Activated CD8-positive, alpha-beta memory T cell treated with anti-CD3 and anti-CD28 coated beads for 1 hour (primary cell): ENCODE data around the gene FIBP.

Source experiments
- DNase-seq, 2 donors: peaks; one replicate each; pipeline ENCODE4 v3.0.0-alpha.2; 2020; ENCODE audit warnings: low read depth in 1 of 2; ENCODE audit errors: extremely low read depth in 1 of 2

The FIBP gene

DNA sequence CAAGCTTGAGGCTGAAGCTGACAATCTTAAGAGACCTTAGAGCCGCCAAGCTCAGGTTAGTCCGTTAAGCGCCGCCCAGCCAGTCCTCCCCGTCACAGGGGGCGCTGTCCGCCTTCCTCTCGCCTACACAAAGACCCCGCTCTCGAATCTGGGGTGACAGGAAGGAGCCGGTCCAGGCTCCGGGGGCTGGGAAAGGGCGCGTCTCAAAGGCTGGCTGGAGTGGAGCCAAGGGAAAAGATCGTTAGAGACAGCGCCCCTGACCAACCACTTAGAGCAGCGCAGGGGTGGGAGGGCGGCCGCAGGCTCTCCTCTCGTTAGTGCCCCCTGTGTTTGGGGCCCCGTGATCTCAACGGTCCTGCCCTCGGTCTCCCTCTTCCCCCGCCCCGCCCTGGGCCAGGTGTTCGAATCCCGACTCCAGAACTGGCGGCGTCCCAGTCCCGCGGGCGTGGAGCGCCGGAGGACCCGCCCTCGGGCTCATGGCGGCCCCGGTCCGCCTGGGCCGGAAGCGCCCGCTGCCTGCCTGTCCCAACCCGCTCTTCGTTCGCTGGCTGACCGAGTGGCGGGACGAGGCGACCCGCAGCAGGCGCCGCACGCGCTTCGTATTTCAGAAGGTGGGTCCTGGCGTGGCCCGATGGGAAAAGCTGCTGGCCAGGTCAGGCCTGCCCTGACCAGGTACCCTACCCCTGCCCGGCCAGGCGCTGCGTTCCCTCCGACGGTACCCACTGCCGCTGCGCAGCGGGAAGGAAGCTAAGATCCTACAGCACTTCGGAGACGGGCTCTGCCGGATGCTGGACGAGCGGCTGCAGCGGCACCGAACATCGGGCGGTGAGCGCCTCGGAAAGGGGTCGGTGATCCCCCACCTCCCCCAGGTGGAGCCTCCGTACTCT, 27.8 kb downstream of the FIBP start, which contains the start of gene MUS81:
Gene MUS81, plus strand, starts transcription at position 156 of the 887 bp plus-strand sequence. Its CDS starts 321 bp downstream, at position 477.
- peak; percentile 91 to 97 for DNase-seq

DNA sequence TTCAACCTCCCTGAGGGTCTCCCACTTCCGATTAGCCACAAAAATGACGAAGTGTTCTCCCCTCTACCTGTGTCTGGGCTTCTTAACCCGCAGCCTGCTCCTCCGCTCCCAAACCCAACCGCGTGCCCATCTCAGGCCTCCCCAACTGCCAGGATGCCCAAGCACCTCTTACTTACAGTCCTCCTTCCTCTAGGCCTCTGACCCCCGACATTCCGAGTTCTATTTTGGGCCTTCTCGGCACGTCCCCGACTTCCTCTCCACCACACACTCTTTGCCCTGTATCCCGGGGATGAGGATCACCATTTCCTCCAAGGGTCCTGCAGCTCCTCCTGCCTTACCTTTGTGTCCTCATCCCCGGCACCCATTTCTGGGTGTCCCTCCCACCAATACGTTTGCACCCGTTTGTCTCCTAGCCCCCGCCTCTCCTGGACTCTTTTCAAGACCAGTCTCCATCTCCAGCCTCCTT, 28.4 kb downstream of the FIBP start:
- no peak for DNase-seq

DNA sequence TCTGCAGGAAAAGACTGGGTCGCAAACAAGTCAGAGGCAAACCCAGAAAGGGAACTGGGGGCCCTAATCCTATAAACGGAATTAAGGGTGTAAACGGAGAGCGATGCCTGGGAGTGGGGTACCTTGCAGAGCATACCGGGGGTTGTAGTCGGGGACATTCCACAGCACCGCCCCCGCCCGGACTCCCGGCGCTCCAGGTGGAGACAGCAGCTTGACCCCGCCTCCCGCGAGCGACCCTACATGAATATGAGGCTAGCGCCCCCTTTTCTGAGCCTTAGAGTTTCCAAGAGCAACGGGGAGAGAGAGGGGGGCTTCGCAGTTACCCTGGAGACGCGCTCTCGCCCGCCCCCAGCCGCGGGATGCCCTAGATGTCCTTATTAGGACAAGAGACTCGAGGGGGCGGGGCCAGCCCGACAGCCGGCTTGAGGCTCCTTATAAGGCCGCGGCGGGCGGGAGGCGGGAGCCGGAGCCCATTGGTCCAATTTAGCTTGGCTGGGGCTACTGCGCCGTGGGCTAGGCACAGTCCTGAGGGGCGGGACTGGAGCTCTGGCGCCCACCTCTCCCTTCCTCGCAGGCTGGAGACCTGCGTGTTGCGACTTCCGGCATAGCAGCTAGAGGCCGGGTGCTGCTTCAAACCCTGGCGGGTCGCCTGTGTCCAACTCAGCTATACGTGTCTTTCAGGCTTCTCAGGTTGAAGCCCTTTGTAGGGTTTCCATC, 29.0 kb downstream of the FIBP start:
- DNase-seq, result peak; percentile 94 to 98

DNA sequence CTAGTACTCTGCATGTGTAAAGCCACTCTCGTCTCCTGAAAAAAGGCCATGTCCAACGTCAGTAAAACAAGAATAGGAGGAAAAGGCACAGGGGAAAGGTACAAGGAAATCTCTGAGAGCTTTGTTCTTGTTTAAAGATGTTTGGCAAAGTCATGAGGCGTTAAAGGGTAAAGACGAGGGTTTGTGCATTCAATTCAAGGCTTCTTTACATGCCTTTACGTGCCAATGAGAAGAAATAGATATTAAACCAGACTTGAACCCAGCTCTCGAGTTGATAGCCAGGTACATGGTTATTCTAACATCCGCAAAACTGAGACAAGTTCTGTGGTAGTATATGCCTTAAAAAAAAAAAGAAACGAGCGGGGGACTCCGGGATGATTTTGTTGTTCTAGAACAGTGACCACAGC, 29.6 kb downstream of the FIBP start:
- no peak for DNase-seq

DNA sequence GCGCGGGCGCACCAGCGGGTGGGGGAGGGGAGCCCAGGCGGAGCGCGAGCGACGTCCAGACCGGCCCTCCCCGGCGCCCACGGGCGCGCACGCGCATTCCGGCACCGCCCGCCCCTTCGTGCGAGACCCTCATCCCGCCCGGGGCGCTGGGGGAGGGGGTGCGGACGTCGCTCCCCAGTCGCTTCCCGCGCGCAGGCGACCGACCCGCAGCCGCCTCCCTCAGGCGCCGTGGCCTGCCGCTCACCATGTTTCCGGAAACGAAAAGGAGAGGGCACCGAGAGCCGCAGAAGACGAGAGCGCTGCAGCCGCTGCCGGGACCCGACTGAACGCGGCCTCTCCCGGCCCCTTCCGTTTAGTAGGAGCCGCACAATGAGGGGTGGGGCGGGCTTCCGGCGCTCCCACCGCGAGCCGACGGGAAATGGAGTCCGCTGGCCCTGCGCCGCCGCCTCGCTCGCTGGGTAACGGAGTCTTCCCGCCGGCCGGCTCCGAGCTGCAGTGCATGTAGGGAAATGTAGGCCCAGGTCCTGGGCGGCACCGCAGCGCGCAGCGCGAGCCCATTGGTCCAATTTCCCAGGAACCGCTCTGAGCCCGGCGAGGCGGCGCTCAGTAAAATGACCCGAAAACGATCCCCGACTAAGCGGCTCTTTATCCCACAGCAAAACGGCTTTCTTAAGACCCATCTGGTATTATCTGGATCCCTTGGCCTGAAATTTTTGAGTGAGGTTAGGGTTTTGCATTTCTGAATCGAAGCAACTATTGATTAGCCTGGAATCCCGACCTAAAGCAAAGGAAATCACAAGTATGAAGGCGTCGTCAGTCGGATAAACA, 30.2 kb downstream of the FIBP start, which contains the start of gene CFL1:
Gene CFL1, minus strand, starts transcription at position 328 of the 828 bp plus-strand sequence. Its CDS starts 81 bp downstream, at position 247.
- peak; percentile 88 to 95 for DNase-seq

DNA sequence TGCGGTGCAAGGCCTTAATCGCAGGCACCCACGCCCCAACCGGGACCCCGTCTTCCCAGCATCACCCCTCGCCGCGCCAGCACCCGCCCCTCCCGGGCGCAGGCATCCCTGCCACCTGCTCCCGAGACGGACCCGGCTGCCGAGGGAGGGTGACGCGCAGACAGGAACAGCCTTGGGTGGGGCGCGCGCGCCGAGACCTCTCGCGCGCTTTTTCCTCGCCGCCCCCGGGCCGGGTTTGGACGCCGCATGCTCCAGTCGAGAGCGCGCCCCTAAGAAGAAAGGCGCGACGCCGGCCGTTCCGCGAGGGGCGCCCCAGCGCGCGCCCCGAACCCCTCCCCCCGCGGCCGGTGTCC, 30.8 kb downstream of the FIBP start:
- DNase-seq, result peak in 1 of 2 donors; percentile 58

DNA sequence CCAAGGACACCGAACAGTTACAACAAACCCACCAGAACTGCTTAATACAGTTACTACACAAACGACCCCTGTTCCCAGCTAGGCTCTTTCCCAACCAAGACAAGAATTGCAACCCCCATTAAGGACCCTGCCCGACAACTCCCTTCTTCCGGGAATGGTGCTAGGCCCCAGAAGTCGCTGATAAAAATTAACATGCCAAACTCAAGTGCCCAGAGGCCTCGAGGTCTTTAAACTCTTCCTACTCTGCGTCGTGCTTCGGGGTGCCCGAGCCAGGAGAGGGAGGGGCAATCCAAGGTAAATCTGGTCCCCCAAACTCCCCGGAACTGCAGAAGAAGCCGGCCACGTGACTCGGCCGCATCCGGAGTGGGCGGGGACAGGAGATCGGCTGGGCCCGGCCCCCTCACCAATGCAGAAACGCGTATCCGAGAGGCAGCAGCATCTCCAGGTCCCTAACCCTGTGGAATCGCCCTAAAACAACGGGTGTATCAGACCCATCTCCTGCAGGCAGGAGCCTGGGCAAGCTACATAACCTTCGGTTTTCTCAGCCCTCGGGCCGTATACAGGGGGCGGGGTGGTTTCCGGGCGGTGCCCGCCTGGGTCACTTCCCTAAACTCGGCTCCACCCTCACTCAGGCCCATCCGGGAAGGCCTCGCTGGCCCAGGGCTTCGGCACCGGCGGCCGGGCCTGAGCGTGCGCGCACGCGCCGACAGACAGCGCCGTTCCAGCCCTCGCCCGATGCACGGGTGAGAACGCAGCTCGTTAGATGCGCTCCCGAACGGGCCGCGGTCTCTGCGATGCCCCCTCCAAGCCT, 31.4 kb downstream of the FIBP start:
- peak; percentile 49 to 77 for DNase-seq

DNA sequence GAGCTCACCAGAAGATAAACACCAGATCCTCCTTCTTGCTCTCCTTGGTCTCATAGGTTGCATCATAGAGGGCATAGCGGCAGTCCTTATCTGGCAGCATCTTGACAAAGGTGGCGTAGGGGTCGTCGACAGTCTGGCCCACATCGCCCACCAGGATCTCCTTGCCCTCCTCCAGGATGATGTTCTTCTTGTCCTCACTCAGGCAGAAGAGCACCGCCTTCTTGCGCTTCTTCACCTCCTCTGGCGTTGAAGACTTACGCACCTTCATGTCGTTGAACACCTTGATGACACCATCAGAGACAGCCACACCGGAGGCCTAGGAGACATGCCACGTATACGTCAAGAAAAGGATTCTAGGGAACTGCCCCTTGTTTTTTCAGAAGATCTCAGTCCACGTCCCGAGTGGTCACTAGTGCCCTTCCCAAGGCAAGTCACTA, 32.3 kb downstream of the FIBP start:
- no peak for DNase-seq

DNA sequence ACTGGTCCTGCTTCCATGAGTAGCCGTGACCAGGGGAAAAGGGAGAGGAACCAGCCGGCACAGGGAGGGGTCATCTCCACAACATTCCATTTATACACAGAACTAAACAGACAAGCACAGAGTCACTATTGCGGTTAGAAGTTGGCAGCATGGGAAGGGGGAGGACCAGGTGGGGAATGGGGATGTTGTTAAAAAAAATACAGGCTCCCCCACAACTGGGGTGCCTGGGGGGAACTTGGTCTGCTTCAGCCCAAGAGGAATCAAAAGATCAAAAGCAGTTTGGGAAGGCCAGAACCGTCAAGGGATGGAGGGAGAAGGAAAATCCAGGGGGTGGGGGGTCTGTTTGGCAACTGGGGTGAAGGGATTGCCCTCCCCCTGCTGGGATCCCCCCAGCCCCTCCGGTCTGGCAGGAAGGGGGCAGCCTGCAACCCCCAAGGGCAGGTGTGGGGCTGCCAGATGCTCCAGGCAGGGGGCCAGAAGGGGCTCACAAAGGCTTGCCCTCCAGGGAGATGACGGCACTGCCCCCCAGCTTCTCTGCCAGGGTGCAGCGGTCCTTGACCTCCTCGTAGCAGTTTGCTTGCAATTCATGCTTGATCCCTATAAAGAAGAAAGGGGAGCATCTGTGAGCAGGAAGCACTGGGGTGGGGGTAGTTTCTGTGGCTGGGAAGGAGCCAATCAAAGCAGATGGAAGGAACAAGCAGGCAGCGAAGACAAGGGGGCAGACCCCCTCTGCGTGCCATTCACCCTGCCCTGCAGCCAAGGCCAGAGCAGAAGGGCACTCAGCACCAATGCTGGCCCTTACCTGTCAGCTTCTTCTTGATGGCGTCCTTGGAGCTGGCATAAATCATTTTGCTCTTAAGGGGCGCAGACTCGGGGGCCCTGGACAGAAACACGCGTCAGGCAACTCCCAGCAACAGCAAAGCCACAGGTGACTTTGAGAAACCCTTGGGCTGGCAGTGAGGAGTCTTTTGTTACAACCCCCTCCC, 33.1 kb downstream of the FIBP start:
- no peak for DNase-seq

DNA sequence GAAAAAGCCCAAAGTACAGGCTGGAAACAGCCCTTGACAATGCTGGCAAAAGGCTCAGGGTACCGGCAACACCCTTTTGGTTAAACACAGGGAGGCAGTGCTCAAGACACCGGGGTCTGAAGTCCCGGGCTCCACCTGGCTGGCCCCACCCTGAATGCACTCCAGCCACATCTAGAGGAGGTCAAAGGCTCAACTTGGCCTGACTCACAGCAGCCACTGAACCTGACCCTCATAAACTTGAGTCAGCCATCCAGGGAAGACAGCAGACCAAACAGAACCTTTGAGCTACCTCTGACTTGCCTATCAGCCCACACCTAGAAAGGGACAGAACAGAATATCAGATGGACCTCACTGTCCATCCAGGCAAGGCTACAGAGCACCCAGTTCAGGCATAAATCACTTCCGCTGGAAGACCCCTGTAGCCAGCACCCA, 34.1 kb downstream of the FIBP start:
- DNase-seq, result no peak

DNA sequence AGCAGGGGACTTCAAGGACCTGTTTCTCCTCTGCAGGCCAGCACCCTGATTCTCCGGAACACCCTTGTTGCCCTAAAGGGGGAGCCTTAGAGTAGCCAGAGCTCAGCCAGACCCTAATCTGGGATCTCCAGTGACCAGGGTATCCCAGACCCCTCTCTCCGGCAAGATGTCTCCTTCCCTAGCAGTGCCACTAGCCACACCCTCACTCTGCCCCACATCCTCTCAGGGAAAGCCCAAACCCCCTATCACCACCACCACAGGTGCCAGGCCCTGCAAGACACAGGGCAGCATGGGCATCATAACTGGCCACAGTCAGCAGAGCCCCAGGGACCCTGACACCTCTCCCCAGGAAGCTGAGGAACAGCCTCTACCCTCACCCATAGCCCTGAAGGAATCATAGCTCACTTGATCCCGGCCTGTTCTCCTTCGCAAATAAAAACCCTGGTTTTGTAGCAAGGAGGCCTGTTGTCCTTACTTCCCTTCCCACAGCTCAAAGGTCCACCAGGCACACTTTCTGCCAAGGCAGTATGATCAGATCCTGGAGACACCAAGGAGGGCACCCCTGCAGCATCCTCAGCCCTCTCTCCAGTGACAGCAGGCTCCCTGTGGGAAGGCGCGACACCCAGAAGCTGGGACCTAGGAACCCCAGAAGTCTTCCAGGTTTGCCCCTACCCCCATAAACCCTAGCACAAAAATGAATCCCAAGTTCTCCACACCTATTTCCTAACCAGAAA, 34.9 kb downstream of the FIBP start:
- DNase-seq, result no peak

DNA sequence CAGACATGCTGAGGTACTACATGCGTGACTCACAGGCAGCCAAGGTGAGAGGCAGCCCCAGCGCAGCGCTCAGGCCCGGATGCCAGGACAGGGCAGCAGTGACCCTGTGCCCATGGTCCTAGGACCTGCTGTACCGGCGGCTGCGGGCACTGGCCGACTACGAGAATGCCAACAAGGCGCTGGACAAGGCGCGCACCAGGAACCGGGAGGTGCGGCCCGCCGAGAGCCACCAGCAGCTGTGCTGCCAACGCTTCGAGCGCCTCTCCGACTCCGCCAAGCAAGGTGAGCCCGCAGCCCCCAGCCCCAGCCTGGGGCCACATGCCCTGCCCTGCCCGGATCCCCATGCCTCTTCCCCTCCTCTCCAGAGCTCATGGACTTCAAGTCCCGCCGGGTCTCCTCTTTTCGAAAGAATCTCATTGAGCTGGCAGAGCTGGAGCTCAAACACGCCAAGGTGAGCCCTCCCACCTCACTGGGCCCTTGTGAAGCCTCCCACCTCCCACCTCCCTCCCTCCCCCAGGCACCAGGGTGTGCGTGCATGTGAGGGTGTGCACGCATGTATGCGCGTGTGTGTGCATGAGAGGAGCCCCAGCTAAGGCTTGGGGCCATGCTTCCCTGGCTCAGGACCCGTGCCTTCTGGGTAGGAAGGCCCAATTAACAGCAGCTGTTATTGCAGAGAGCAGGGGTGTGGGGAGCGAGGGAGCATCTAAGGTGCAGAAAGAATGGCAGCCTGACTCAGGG, 35.6 kb downstream of the FIBP start:
- DNase-seq, result no peak

DNA sequence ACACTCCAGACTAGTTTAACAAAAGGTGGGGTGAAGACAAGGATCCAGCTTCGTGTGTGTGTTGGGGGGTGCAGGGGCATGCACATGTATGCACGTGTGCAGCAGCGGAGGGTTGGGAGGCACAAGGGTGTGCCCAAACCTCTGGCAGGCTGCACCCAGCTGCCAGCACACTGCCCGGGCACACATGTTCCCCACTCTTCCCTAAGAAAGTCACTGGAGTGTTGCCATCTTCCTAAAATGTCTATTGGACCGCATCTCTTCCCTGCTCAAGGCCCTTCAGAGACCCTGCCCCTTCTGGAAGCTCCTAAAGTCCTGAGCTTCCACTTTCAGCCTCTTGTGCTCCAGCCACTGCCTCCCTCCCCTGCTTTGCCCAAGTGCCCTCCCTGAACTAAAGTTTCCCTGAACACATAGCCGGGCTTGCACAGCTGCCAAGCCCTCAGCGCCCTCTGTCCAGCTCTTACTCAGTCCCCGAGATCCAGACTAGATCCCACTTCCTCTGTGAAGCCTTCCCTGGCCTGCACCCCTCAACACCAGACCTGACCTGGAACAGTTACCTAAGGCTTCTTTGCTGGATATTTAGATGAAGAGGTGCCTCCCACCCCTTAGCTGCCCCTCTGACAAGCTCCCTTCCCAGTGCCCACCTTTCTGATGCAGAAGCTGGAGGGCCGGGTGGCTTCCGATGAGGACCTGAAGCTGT, 36.3 kb downstream of the FIBP start:
- no peak for DNase-seq

DNA sequence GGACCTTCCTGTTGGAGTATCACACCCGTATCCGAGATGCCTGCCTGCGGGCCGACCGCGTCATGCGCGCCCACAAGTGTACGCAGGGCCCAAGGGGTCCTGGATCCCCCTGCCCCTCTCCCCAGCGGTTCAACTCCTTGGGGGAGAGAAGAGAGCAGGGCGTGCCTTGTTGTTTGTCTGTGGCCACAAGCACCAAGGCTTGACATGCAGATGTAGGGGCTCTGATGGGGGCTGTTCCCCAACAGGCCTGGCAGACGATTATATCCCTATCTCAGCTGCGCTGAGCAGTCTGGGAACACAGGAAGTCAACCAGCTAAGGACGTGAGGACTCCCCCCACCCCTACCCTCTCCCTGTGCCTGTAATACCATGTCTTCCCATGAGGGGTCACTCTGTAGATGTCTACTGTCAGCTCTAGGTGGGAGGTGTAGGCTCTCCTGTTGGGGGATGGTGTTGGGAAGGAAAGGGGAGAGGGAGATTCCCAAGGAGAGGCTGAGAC, 37.1 kb downstream of the FIBP start:
- DNase-seq, result no peak

DNA sequence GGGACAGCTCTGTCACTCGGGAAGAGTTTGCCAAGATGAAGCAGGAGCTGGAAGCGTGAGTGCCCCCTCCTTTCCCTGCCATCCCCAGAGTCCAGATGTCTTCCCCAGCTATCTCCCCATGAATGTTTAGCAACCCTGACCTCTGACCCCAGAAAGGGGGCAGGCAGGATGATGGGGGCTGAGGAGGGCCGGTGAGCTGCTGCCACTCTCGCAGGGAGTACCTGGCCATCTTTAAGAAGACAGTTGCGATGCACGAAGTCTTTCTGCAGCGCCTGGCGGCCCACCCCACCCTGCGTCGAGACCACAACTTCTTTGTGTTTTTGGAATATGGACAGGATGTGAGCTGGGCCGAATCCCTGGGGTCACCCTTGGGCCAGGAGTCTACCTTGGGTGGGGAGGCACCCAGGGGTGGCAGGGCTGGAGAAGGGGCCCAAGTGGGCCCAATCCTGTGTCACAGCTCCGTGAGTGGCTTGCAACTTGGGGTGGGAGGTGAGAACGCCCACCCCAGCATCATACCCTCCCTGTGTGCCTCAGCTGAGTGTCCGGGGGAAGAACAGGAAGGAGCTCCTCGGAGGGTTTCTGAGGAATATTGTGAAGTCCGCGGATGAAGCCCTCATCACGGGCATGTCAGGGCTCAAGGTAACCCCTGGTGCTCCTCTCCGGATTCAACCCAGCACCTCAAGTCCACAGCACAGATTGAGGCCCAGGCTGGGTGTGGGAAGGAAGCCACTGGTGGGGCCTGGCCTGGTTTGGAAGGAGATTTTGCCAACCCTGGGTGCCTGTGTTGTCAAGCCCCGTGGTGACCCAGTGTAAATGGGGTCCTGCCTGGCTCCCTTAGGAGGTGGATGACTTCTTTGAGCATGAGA, 37.8 kb downstream of the FIBP start:
- no peak for DNase-seq

DNA sequence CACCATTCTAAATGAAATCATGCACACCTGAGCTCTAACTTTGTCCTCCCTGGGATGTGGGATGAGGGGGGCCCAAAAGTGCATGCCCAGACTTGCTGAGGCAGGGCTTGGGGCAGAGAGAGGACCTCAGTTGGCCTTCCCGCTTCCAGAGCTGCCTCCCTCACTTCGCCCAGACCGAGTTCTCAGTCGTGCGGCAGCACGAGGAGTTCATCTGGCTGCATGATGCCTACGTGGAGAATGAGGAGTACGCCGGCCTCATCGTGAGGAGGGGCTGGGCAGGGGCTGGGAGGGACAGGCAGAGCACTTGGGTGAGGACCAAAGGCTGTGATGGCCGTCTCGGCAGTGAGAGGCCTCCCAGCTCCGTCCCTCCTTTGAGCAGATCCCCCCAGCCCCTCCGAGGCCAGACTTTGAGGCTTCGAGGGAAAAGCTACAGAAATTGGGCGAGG, 38.5 kb downstream of the FIBP start:
- DNase-seq, result no peak
